GM06990 (cell line): ENCODE data around the gene ITIH1.

Source experiments
- DNase-seq: peaks from one replicate; pipeline ENCODE4 v3.0.0-alpha.2; 2011; ENCODE audit not compliant: insufficient read length; ENCODE audit errors: extremely low read depth
- H3K27me3 ChIP-seq: replicated peaks from 2 replicates; pipeline ENCODE4 v1.6.0; 2011; ENCODE audit warnings: low read length; ENCODE audit not compliant: control insufficient read depth, insufficient read depth
- H3K36me3 ChIP-seq: 2 replicates; pipeline ENCODE4 v1.5.1; 2011; ENCODE audit warnings: low read length; ENCODE audit not compliant: control insufficient read depth, insufficient read depth
- H3K4me3 ChIP-seq: replicated peaks from 2 replicates; pipeline ENCODE4 v1.5.1; 2011; ENCODE audit warnings: low read depth, mild to moderate bottlenecking, control low read depth, low read length
- TF ChIP-seq, protein P1 (sequence below): IDR thresholded peaks from 2 replicates; pipeline ENCODE4 v1.5.1; 2011; ENCODE audit warnings: low read length, control low read depth, mild to moderate bottlenecking, inconsistent platforms; ENCODE audit not compliant: insufficient read depth, poor library complexity, severe bottlenecking

ITIH1 gene

DNA sequence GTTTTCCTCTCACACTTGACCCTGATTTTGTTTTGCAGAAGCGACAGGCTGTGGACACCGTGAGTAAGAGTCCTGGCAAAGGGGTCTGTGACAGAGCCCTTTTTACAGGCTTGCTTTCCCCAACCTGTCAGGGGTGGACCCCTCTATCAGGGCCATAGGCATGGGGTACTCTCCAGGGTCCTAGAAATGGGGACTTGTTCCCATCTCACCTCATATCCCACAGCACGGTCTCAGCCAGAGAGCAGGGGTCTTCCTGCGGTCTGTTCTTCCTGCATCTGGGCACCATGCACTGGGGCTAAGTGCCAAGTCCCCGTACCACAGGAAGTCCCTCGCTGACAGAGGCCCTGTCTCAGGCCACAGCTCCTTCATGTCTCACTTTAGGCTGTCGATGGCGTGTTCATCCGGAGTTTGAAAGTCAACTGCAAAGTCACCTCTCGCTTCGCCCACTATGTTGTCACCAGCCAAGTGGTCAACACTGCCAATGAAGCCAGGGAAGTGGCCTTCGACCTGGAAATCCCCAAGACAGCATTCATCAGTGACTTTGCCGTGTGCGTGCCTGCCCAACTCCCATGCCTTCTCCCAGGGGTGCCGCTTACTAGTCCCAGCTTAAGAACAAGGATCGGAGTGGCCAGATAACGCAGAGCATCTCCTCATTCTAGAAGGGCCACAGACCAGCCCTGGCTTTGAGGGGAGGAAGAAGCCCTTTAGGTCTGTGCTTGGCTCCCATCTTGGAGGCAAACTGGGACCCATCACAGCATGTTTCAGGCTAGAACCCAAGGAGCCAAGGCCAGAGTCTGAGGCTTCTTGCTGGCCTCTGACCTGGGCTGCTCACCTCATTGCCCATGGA, 783 bp downstream of the ITIH1 start:
- DNase-seq: no peak
- no peaks in the 10 kb centered on the region for H3K27me3 ChIP-seq
- no peak overlapping the region for H3K4me3 ChIP-seq
- TF ChIP-seq, protein P1, sequence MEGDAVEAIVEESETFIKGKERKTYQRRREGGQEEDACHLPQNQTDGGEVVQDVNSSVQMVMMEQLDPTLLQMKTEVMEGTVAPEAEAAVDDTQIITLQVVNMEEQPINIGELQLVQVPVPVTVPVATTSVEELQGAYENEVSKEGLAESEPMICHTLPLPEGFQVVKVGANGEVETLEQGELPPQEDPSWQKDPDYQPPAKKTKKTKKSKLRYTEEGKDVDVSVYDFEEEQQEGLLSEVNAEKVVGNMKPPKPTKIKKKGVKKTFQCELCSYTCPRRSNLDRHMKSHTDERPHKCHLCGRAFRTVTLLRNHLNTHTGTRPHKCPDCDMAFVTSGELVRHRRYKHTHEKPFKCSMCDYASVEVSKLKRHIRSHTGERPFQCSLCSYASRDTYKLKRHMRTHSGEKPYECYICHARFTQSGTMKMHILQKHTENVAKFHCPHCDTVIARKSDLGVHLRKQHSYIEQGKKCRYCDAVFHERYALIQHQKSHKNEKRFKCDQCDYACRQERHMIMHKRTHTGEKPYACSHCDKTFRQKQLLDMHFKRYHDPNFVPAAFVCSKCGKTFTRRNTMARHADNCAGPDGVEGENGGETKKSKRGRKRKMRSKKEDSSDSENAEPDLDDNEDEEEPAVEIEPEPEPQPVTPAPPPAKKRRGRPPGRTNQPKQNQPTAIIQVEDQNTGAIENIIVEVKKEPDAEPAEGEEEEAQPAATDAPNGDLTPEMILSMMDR: no peak
- no peaks in the 10 kb centered on the region for H3K36me3 ChIP-seq

DNA sequence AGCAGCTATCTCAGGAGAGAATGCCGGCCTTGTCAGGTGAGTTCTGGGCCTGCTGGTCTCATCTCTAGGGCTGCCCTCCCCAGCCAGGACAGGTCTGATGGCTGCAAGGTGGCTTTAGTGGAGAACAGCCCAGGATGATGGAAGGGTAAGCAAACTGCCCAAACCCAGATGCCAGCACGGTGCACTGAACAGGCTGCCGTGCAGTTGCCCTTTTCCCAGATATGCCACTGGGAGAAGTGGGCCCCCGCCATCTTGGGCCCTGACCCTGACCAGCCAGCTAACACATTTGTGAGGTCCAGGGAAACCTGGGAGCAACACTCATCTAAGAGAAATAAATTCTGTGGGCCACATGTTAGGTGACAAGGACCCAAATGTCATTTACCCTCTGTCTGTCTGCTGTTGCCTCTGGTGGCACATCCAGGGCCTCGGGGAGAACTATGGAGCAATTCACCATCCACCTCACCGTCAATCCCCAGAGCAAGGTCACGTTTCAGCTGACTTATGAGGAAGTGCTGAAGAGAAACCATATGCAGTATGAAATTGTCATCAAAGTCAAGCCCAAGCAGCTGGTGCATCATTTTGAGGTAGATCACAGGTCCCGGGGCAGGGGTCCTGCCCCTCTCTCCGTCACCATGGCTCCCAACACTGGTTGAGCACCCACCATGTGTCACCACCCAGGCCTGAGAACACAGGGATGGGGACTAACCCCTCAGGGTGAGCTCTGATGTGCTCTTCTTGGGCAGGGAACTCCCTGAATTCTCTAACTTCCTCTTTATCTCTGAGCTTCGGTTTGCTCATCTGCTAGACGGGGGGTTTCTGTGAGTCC, 1.8 kb downstream of the ITIH1 start:
- no peak overlapping the region for H3K4me3 ChIP-seq
- TF ChIP-seq, protein P1: no peak
- DNase-seq: peak; percentile 67
- no peaks in the 10 kb centered on the region for H3K36me3 ChIP-seq
- no peaks in the 10 kb centered on the region for H3K27me3 ChIP-seq

DNA sequence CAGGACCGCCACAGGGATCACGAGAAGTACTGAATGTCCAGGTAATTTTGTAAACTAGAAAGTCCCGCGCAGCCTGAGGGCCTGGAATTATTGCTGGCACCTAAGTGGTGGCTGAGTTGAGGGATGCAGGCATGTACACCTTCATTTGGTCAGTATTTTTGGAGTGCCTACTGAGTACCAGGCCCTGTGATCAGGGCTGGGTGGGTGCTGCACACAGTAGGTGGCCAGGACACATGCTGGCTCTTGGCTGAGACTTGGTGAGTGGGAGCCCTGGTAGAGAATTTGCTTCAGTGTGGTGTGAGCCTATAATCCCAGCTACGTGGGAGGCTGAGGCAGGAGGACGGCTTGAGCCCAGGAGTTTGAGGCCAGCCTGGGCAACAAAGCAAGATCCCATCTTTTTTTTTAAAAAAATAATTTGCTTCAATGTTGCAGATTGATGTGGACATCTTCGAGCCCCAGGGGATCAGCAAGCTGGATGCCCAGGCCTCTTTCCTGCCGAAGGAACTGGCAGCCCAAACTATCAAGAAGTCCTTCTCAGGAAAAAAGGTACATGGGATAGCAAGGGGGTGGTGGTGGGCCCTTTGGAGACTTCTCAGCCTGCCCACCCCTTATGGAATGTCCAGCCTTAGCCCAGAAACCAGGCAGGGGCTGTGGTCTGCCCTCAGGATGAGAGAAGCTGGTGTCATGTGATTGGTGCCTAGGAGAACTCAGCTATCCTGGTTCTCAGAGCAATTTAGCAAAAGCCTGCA, 2.6 kb downstream of the ITIH1 start:
- Histone ChIP-seq H3K27me3 (no peaks in the 10 kb centered on the region), H3K4me3 (no peak overlapping the region), H3K36me3 (no peaks in the 10 kb centered on the region)
- TF ChIP-seq, protein P1: no peak
- DNase-seq: no peak

DNA sequence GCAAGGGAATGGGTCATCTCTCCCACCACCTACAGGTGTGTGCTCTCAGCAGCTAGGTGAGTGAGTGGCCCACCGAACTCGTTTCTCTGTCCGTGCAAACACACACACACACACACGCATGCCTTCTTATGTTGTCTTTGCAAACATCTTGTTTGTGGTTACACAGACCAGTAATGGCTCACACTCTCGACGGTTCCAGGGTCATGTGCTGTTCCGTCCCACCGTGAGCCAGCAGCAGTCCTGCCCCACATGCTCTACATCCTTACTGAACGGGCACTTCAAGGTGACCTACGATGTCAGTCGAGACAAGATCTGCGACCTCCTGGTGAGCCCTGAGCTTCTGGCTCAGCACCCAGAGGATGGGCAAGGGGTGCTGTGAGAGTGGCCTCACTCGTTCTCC, 4.3 kb downstream of the ITIH1 start:
- no peaks in the 10 kb centered on the region for H3K36me3 ChIP-seq
- no peaks in the 10 kb centered on the region for H3K27me3 ChIP-seq
- TF ChIP-seq, protein P1: no peak
- no peak overlapping the region for H3K4me3 ChIP-seq
- DNase-seq: no peak

DNA sequence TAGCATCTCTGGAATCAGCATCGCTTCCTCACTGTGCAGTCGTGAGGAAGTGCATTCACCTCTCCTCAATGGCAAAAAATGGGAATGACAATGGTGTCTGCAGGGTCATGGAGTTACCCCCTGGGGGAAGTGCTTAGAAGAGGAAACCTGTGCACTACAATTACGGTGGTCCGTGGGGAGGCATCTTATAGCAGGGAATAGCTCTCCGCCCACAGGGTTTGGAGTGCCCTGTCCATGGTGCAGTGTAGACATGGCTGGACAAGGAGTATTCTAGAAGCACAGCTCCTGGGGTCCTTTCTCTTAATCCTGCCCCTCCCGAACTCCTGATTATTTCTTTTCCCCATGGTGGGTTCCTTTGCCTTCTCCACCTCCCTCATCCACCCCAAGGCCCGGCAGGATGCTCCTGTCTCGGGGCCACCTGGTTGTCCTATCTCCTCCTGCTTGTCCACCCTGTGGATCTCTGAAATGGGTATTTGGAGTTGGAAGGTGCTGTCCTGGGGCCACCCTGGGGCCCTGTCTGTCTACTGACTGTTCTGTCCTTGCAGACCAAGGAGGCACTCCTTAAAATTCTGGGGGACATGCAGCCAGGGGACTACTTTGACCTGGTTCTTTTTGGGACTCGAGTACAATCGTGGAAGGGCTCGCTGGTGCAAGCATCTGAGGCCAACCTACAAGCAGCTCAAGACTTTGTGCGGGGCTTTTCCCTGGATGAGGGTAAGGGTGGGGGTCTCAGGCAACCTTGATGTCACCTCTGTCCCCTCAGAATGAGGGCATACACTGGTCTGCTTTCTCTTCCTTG, 5.2 kb downstream of the ITIH1 start:
- TF ChIP-seq, protein P1: no peak
- H3K27me3 ChIP-seq: no peaks in the 10 kb centered on the region
- no peaks in the 10 kb centered on the region for H3K36me3 ChIP-seq
- no peak overlapping the region for H3K4me3 ChIP-seq
- DNase-seq: no peak
